Endothelial cell of umbilical vein (primary cell): ENCODE measurements around the gene LLGL2. TPM values are rescaled to one million over a fixed set of nuclear protein-coding genes. Genes with fewer than 3 reads are reported as not detected.
"Not testable (repeated sequence)": the region's sequence is repeated elsewhere in the genome, so short reads cannot be mapped to it uniquely, and the experiment has no call there.

Source experiments
- BruUV-seq: library from RNA; stranded (reverse); fragments of 400-500 nt; replicated peaks from 2 replicates; lab custom pipeline; 2021; lab: Mats Ljungman, UMichigan
- CTCF ChIA-PET: fragments of 300-600, 350-600 bp; sonication (Branson Sonifier 250); formaldehyde crosslinking; loops from one replicate; lab custom pipeline; 2021; ENCODE audit warnings: antibody characterized with exemption, inconsistent platforms; lab: Charles Lee
- POLR2A ChIA-PET: fragments of 300-600, 350-600 bp; sonication (Branson Sonifier 250); formaldehyde crosslinking; loops from one replicate; lab custom pipeline; 2021; ENCODE audit warnings: antibody characterized with exemption, inconsistent platforms; lab: Charles Lee
- DNase-seq: peaks from one replicate; pipeline ENCODE4 v3.0.0-alpha.2; 2011; ENCODE audit warnings: low read depth, low spot score
- FAIRE-seq: peaks from 2 replicates; lab custom pipeline; 2011; peaks lifted over from hg19 to GRCh38; lab: Jason Lieb, UNC
- H2AFZ ChIP-seq: 2 replicates; pipeline ENCODE4 v1.6.0; 2012; ENCODE audit warnings: low read depth, low read length, control low read depth, inconsistent platforms
- H3K27ac ChIP-seq: 2 replicates; pipeline ENCODE4 v1.5.1; 2011; ENCODE audit warnings: low read depth, mild to moderate bottlenecking, control low read depth, low read length, moderate library complexity; ENCODE audit not compliant: insufficient read depth
- H3K27me3 ChIP-seq, 2 experiments: 2 replicates each; pipeline versions ENCODE4 v1.6.0 to v1.6.1; 2011; ENCODE audit warnings: low read length in 2 of 2, mixed read lengths in 1 of 2; ENCODE audit not compliant: control insufficient read depth in 2 of 2, insufficient read depth in 2 of 2
- H3K36me3 ChIP-seq, 2 experiments: 2 replicates in 1 of 2; 3 replicates in 1 of 2; pipeline ENCODE4 v1.5.1; 2011; ENCODE audit warnings: low read length in 2 of 2, mild to moderate bottlenecking in 1 of 2, moderate library complexity in 1 of 2; ENCODE audit not compliant: control insufficient read depth in 2 of 2, insufficient read depth in 2 of 2; ENCODE audit errors: extremely low read depth in 1 of 2
- H3K4me1 ChIP-seq: 3 replicates; pipeline ENCODE4 v1.5.1; 2011; ENCODE audit warnings: mild to moderate bottlenecking, low read length; ENCODE audit not compliant: control insufficient read depth, insufficient read depth; ENCODE audit errors: extremely low read depth
- H3K4me2 ChIP-seq: 2 replicates; pipeline ENCODE4 v1.6.1; 2011; ENCODE audit warnings: low read length, control low read depth, mixed read lengths; ENCODE audit not compliant: insufficient read depth
- H3K4me3 ChIP-seq, 3 experiments: fragments of 200-600 bp in 1 of 3; sonication (generic), shearing (Covaris generic) in 1 of 3; replicated peaks in 1 of 3; 2 replicates each; pipeline ENCODE4 v1.5.1; 2011 to 2016; ENCODE audit warnings: control low read depth in 3 of 3, low read length in 3 of 3, mild to moderate bottlenecking in 2 of 3, inconsistent platforms in 1 of 3, low read depth in 1 of 3, moderate library complexity in 1 of 3; ENCODE audit not compliant: insufficient read depth in 1 of 3
- H3K79me2 ChIP-seq: 2 replicates; pipeline ENCODE4 v1.6.0; 2012; ENCODE audit warnings: low read length, inconsistent platforms; ENCODE audit not compliant: control insufficient read depth, insufficient read depth
- H3K9ac ChIP-seq: replicated peaks from 2 replicates; pipeline ENCODE3; 2011; ENCODE audit warnings: low read length, control low read depth; ENCODE audit not compliant: insufficient read depth; ENCODE audit errors: extremely low read depth
- H3K9me1 ChIP-seq: replicated peaks from 3 replicates; pipeline ENCODE4 v1.6.0; 2011; ENCODE audit warnings: mild to moderate bottlenecking, low read length; ENCODE audit not compliant: control insufficient read depth, insufficient read depth; ENCODE audit errors: extremely low read depth
- H3K9me3 ChIP-seq: replicated peaks from 2 replicates; pipeline ENCODE4 v1.5.1; 2012; ENCODE audit warnings: low read length, inconsistent platforms; ENCODE audit not compliant: control insufficient read depth, insufficient read depth
- H4K20me1 ChIP-seq: replicated peaks from 2 replicates; pipeline ENCODE3; 2011; ENCODE audit warnings: mild to moderate bottlenecking, low read length; ENCODE audit not compliant: control insufficient read depth, insufficient read depth; ENCODE audit errors: extremely low read depth
- CTCF ChIP-seq, 2 donors: IDR thresholded peaks; 1 replicate in 1 of 2; 2 replicates in 1 of 2; pipeline ENCODE4 v1.5.1; 2011; ENCODE audit warnings: low read length in 2 of 2, mild to moderate bottlenecking in 2 of 2, moderate library complexity in 2 of 2, control low read depth in 1 of 2, inconsistent platforms in 1 of 2, low read depth in 1 of 2; ENCODE audit not compliant: insufficient read depth in 1 of 2; ENCODE audit errors: extremely low read depth in 1 of 2
- FOS ChIP-seq: IDR thresholded peaks from 2 replicates; pipeline ENCODE4 v1.6.1; 2011; ENCODE audit warnings: mild to moderate bottlenecking, low read length, moderate library complexity, borderline replicate concordance; ENCODE audit not compliant: insufficient read depth
- dilution Hi-C: fragments of 300-500 bp; cut with MboI; formaldehyde crosslinking; loops from one replicate; pipeline ENCODE4 v1.15.0; 2019; ENCODE audit warnings: low sequenced_read_pairs; ENCODE audit not compliant: extremely low pct_ligation_motif_present
- intact Hi-C: fragments of 100-400 bp; cut with micrococcal nuclease; formaldehyde crosslinking; loops from one replicate; pipeline ENCODE4 v1.10.0; 2022
- polyA plus RNA-seq, 4 experiments: library from polyadenylated mRNA; depleted of rRNA in 3 of 4; stranded (reverse) in 3 of 4; unstranded in 1 of 4; fragments of >200 nt; gene quantifications; 2 replicates each; pipeline versions ENCODE4 v1.2.1 to v1.2.3, GENCODE V29; 2011 to 2012; ENCODE audit warnings: missing spikeins in 1 of 4
- total RNA-seq: library from RNA; stranded (reverse); gene quantifications from 2 replicates; pipeline ENCODE4 v1.2.3, GENCODE V29; 2021

LLGL2 gene
- total and polyA plus RNA-seq, 2 donors (not counting 3 experiments of a cell fraction or from before 2014, with no cell fraction given): 5.3 to 5.4 TPM

- TF ChIP-seq CTCF (IDR thresholded peaks at IDR 0.05; ENCODE audit: extremely low read depth in 1 of 2, insufficient read depth in 1 of 2, low read depth in 1 of 2, low read length in 2 of 2) (no peak), FOS (no peak)
Observed at GRCh38 chr17:75576661-75577060, 51.2 kb downstream of the LLGL2 start.

GRCh38 chr17:75581121-75581725, 55.7 kb downstream of the LLGL2 start:
- H3K79me2 ChIP-seq, DNase-seq, H3K9me3 ChIP-seq, FAIRE-seq, H3K27me3 ChIP-seq, H3K36me3 ChIP-seq, POLR2A ChIA-PET, BruUV-seq, H3K27ac ChIP-seq, H3K4me2 ChIP-seq, H3K9ac ChIP-seq, H4K20me1 ChIP-seq, dilution Hi-C loops, H3K9me1 ChIP-seq, H2AFZ ChIP-seq, H3K4me1 ChIP-seq, H3K4me3 ChIP-seq, intact Hi-C loops: not testable (repeated sequence)
- CTCF ChIA-PET: interaction anchor here (1.1 to 1.3 kb wide), 2 partner anchors 20 to 24 kb away, joined by 3 to 5 read pairs; no protein-coding TSS in a partner anchor

More at GRCh38 chr17:75576661-75577060, 51.2 kb downstream of the LLGL2 start:
- Histone ChIP-seq H3K4me3 (no peak overlapping the region), H3K9me1 (no peaks in the 10 kb centered on the region), H3K36me3 (no peaks in the 10 kb centered on the region), H3K4me2 (no peak overlapping the region), H3K79me2 (no peaks in the 10 kb centered on the region), H4K20me1 (no peaks in the 10 kb centered on the region), H3K4me1 (no peaks in the 10 kb centered on the region), H2AFZ (no peak overlapping the region), H3K9me3 (no peaks in the 10 kb centered on the region), H3K9ac (no peak overlapping the region), H3K27ac (no peak overlapping the region), H3K27me3 (no peaks in the 10 kb centered on the region)
- no peak for FAIRE-seq
- intact Hi-C loops (no loop called here), dilution Hi-C loops (no loop called here)
- POLR2A ChIA-PET: no interaction called here
- CTCF ChIA-PET: interaction anchor here (0.7 kb wide), 1 partner anchor 12 kb away, joined by 4 read pairs; no protein-coding TSS in a partner anchor
- DNase-seq: no peak
- BruUV-seq: no TSS peak

GRCh38 chr17:75583197-75583596, 57.7 kb downstream of the LLGL2 start:
- H3K79me2 ChIP-seq, intact Hi-C loops, H3K4me2 ChIP-seq, DNase-seq, H3K9me3 ChIP-seq, FAIRE-seq, H3K36me3 ChIP-seq, H3K9ac ChIP-seq, BruUV-seq, H4K20me1 ChIP-seq, CTCF ChIA-PET, H3K27ac ChIP-seq, H3K27me3 ChIP-seq, H3K4me1 ChIP-seq, POLR2A ChIA-PET, H2AFZ ChIP-seq, H3K4me3 ChIP-seq, dilution Hi-C loops, H3K9me1 ChIP-seq: not testable (repeated sequence)
